ENCODE results near the gene PRTG.

Gene PRTG

DNA sequence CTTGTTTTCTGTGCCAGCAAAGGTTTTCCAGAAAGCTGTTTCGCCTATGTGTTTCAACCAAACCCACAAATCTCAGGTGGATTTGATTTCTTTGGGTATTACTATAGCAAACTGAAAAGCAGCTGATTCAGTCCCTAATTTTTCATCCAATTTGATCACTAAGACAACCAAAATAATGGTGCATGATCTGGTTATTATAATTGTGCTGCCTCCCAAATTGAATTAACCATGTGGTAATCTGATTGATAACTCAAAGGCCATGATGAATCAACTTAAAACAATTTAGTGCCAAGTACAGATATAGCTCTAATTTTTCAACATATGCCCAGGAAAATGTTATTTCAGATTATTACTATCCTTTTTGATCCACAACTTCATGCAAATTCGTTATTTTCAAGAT lies 30.6 kb downstream of the PRTG start:
- no peak overlapping the region for H3K27ac ChIP-seq
- no peak for DNase-seq (ENCODE audit: low spot score)
- no peak for TF ChIP-seq CTCF (IDR thresholded peaks at IDR 0.05)
- no peak overlapping the region for H3K4me3 ChIP-seq

- H3K4me3 ChIP-seq, result no peak overlapping the region
- no peak for DNase-seq (ENCODE audit: low spot score)
- no peak for TF ChIP-seq CTCF (IDR thresholded peaks at IDR 0.05)
- no peak overlapping the region for H3K27ac ChIP-seq
Measured at GRCh38 chr15:55710286-55710685, 32.7 kb downstream of the PRTG start.

DNA sequence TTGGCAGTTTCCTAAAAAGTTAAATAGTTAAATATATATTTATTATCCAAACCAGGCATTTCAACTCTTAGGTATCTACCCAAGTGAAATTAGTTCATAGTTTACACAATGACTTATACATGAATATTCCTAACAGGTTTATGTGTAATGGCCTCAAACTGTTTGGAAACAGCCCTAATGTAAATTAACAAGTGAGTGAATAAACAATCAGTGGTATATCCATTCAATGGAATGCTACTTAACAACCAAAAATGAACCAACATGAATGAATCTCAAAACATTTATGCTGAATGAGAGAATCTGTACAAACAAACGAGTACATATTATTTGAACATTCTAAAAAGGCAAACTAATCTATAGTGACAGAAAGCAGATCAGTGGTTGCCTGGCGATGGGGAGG lies 33.5 kb downstream of the PRTG start:
- no peak for DNase-seq (ENCODE audit: low spot score)
- TF ChIP-seq CTCF (IDR thresholded peaks at IDR 0.05), result no peak

DNA sequence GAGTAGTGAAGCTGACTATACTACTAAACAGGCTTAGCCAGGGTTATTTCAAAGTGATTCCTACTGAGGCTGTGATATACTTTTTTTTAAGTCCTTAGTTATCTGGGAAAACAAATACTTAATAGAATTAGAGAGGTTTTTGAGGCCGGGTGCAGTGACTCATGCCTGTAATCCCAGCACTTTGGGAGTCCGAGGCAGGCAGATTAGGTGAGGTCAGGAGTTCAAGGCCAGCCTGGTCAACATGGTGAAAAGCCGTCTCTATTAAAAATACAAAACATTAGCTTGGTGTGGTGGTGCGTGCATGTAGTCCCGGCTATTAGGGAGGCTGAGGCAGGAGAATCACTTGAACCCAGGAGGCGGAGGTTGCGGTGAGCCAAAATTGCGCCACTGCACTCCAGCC lies 34.2 kb downstream of the PRTG start:
- Histone ChIP-seq H3K4me3 (no peak overlapping the region), H3K27ac (no peak overlapping the region)
- DNase-seq (ENCODE audit: low spot score), result no peak
- no peak for TF ChIP-seq CTCF (IDR thresholded peaks at IDR 0.05)

More for the DNA sequence above, 33.5 kb downstream of the PRTG start:
- no peak overlapping the region for H3K27ac ChIP-seq
- H3K4me3 ChIP-seq, result no peak overlapping the region

- DNase-seq (ENCODE audit: low spot score), result no peak
- TF ChIP-seq CTCF (IDR thresholded peaks at IDR 0.05), result no peak
- Histone ChIP-seq H3K27ac (no peak overlapping the region), H3K4me3 (no peak overlapping the region)
Measured at GRCh38 chr15:55707951-55708350, 35.0 kb downstream of the PRTG start.

DNA sequence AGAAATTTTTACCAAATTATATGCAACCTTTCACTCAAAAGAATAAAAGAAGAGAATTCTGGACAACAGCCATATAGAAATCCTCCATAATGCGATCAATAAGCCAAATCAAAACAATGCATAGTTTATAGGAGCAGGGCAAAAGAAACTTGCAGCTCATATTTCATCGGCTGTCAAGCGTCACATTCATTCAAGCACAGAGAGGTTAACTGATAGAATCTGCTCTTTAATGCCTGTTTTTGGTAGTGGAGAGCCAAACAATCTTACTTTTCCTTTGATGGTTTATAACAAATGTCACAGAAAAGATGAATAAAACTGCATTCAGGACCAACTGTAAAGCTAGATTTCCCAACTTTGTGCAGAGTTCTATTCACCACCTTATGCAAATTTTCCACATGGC lies 35.4 kb downstream of the PRTG start:
- no peak for TF ChIP-seq CTCF (IDR thresholded peaks at IDR 0.05)
- no peak for DNase-seq (ENCODE audit: low spot score)

DNA sequence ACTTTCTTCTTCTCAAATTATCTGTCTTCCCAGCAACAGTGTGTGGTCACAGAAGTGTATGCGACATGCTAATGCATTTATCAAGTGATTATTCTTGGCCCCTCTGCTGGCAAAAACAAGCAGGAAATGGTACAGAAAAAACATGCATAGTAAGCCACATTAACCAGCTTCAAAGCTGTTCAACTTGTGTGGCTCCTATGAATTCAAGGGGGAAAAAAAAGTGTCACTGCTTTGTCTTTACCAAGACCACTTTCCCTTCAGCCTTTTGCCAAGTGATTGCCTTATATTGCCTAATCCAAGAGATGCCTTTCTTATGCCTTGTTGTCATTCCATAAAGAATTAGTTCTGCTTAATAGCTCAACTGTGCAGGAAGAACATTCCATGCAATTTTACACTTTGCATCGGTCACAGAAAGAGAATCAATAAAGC lies 39.1 kb downstream of the PRTG start:
- H3K27ac ChIP-seq, result no peak overlapping the region
- no peak for DNase-seq (ENCODE audit: low spot score)
- H3K4me3 ChIP-seq, result no peak overlapping the region
- no peak for TF ChIP-seq CTCF (IDR thresholded peaks at IDR 0.05)

More for the DNA sequence above, 35.4 kb downstream of the PRTG start:
- no peak overlapping the region for H3K27ac ChIP-seq
- H3K4me3 ChIP-seq, result no peak overlapping the region

Data from coronary artery (tissue), 2 donors.